GM18868 (cell line): Measurements from ENCODE around the gene CCBE1.
"Not testable (repeated sequence)": the region's sequence is repeated elsewhere in the genome, so short reads cannot be mapped to it uniquely, and the experiment has no call there.

Source experiments
- ATAC-seq: cut with Tn5 transposase; IDR thresholded peaks from one replicate; pipeline ENCODE4 v1.9.1; 2021; ENCODE audit warnings: mild to moderate bottlenecking, moderate library complexity; ENCODE audit not compliant: unreplicated experiment

CCBE1 gene

DNA sequence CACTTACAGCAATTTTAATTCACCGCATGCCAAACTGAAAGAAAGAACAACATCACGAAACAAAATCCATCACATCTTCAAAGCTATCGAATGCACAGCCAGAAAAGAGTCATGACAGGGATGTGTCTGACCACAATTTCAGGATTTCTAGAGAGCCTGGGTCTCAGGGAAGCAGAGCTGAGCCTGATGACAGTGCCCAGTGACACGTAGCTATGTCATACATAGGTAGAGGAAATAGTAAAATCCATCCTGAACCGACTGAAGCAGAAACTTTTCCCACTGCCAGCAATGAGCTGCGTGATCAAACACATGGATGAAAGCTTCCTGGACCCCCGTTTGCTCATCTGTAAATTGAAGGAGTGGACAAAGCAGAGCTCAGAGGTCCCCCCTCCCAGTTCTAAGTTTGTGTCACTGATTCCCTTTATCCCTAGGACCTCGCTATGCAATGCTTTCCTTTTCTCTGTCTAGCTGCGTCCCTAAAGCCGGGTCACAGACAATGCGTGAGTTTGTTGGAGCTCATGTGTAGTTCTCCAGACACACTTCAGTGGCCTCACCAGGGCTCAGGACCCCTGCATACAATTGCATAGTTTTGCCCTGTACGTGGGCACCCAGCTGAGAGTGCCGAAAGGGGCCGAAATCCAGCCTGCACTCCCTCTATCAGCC is 37.6 kb downstream of the CCBE1 start:
- no peak for ATAC-seq

DNA sequence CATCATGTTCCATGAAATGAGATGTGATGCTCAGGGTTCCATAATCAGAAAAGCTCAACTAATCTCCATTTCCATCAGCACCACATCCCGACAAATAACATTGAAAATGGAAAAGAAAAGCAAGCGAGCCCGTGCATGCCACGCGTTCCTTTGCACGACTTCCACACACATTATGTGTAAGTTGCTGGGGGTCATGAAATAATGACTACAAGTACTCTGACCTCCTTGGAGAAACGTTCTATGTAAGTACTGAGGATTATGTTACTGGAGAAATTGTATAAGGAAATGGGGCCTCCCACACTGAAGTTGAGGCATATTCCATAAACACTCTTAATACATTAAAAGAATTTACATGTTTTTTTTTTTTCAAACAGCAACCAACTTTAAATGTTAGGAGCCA is 38.3 kb downstream of the CCBE1 start:
- no peak for ATAC-seq

DNA sequence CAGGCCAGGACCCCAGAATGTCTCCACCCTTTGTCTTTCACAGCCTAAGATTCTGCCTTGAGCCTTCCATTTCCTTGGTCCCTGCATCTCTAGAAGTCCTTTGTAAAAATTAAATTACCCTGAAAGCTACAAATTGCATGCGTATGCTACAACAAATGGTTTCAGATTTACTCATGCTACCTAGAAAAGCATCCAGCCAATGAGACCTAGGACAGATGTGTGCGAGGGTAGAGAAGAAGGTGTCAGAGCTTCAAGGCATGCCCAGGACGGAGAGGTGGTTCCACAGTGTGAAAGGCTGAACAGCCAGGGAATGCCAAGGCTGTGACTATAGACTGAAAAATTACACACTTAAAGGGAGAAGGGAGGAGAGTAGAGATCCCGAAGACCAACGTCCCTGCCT is 40.2 kb downstream of the CCBE1 start:
- ATAC-seq = peak; percentile 75

DNA sequence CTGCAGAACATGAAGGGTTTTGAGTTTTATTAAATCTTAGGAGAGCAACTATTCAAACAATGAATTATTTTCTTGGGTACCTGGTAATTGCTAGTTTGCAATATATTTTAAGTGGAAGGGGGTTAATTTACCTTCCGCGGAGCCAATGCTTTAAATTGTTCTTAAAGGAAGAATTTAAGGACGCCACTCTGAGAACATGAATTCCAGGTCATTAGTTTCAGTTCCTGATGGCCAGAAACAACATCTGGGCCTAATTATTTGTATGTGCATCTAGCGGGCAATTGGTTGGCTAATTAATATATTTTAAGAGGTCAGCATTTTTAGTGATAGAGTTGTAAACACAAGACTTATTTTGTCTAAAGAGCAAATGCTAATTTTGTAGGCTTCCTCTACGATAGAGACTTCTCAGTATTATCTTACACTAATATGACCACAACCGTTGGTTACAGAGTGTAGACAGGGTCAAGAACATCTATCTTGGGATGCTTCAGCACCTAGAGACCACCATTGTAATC is 40.8 kb downstream of the CCBE1 start:
- ATAC-seq = no peak

DNA sequence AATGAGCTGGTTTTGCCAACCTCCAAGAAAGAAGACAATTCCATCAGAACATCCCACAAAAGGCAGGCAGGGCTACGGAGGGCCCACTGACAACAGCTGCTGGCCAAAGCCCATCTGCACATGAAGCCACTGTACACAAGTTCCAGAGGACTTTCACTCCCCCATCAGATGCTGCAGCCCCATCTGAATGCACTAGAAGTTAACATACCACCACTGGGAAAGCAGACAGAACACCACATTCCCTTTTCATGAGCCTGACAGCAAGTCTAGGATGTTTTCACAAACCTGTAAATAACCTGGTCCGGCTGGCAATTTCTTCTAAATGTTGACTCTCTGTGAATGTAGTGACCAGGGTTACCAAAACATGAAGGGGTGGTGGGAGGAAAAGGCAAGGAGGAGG is 41.5 kb downstream of the CCBE1 start:
- ATAC-seq = no peak

DNA sequence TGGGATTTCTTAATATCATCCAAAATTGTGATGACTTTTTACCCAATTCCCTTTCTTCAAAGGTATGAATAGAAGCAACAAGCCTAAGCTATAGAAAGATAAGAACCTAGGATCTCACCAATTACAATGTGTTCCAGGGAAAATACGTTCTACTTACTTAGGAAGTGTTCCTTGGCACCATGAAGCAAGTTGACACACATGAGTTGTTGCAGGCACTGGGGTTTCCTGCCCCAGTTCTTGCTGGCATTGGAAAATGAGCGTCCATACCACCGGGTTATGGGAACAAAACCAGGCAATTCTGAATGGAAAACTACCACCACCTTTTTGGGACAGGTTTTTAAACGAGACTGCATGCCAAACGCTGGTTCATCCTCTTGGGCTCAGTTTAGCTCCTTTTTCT is 46.2 kb downstream of the CCBE1 start:
- ATAC-seq = no peak

- ATAC-seq = no peak
Observed at GRCh38 chr18:59650266-59650820, 46.9 kb downstream of the CCBE1 start.

GRCh38 chr18:59649591-59649990 is 47.6 kb downstream of the CCBE1 start:
- ATAC-seq = no peak

GRCh38 chr18:59648469-59648868 is 48.8 kb downstream of the CCBE1 start:
- not testable (repeated sequence) for ATAC-seq

DNA sequence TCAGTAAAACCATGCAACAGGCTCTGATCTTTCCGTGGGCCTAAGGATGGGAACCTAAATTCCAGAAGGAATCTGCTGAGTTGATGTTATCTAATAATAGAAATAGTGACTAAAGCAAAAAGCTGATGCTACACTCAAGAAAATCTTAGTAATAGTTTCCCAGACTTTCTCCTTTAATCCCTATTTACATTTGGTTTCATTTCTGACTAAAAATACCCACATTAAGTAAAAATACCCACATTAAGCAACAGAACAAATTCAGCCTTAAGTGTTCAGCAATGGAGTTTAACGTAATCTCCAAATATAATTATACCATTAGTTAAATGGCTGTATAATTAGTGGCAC is 50.3 kb downstream of the CCBE1 start:
- ATAC-seq = no peak

DNA sequence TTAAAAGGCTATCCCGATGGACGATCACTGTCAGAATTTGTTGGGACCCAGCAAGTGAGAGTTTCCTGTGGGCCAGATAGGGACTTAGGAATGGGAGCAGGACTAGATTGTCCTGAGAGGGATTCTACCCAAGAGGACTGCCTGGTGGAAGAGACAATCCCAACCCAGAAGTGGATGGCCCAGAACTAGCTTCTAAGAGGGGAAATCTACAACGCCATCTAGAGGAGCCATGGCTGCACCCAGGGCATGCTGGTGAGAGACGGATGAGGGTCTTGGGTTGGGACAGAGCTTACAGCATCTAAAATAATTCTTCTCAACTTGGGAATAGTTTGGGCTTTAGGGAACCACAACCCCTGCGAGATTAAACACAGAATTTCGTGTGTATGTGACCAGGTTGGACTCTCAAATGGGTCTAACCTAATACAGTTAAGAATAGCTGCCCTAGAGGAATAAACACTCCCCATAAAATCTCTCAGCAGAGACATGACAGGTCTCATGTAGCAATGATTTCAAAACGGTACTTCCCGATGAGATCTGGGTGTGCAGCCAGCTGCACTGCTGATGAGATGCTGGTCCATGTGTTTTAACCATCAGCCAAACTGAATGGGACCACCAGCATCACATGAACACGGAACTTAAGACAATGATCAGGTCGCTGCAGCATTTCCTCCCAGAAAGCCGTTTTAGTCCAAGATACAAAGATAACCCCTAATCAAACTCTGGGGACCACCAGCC is 50.8 kb downstream of the CCBE1 start:
- no peak for ATAC-seq

GRCh38 chr18:59643740-59644139 is 53.5 kb downstream of the CCBE1 start:
- no peak for ATAC-seq

GRCh38 chr18:59640721-59641120 is 56.5 kb downstream of the CCBE1 start:
- ATAC-seq = no peak

DNA sequence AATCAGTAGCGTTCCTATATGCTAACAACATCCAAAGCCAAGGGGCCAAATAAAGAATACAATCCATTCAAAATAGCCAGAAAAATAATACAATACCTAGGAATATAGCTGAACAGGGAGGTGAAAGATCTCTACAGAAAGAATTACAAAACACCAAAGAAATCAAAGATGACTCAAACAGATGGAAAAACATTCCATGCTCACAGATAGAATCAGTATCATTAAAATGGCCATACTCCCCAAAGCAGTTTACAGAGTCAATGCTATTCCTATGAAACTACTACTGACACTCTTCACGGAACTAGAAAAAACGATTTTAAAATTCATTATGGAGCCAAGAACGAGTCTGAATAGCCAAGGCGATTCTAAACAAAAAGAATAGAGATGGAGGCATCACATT is 57.4 kb downstream of the CCBE1 start:
- ATAC-seq = no peak

DNA sequence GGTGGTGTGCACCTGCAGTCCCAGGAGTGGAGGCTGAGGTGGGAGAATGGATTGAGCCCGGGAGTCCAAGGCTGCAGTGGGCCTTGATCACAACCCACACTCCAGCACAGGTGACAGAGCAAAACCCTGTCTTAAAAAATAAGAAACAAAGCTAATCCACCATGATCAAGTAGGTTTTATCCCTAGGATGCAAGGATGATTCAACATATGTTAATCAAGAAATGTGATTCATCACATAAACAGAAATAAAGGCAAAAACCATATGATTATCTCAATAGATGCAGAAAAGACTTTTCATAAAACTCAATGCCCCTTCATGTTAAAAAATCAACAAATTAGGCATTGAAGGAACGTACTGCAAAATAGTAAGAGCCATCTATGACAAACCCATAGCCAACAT is 58.1 kb downstream of the CCBE1 start:
- ATAC-seq = no peak

- no peak for ATAC-seq
Observed at GRCh38 chr18:59633961-59634485, 63.2 kb downstream of the CCBE1 start.

DNA sequence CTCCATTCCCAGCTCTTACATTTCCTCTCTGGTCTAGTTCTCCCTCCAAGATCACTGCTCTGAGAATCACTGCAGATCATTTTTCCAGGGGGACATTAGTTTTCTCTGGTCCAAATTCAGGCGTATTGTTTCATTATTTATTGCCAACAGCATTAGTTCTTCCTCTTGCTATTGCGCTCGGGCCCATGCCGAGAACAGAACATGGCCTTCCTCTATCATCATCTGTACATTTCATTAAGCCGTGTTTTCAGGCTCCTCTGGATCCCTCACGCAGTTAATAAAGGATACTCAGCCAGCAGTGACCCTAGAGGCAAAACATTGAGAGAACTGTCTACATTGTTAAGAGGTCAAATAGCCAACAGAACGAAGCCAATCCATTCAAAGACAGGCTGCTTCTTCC is 63.9 kb downstream of the CCBE1 start:
- no peak for ATAC-seq

DNA sequence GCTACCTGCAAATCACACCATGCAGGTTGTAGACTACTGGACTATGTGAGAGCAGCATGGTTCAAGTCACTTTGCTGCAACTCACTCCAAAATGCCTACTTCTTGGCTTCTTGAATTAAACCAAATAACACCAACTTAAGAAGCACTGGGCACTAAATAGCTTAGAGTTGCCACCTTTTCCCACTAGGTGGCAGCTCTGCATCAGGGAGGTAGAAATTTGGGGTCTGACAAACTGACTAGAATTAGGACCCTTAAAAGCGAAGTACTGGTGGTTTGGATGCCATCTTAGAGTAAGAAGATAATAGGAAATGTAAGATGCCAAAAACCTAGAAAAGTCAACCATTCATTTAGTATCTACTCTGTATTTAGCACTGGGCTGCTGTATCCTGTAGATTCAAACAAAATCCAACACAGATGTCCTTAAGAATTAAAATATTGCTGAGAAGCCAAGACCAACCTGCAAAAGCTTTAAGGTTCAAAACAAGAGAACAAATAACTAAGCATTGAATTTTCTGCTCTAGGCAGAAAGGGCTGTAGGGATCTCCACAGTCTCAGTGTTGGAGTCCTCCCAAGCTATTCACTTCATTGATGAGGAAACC is 65.5 kb downstream of the CCBE1 start:
- ATAC-seq = no peak

DNA sequence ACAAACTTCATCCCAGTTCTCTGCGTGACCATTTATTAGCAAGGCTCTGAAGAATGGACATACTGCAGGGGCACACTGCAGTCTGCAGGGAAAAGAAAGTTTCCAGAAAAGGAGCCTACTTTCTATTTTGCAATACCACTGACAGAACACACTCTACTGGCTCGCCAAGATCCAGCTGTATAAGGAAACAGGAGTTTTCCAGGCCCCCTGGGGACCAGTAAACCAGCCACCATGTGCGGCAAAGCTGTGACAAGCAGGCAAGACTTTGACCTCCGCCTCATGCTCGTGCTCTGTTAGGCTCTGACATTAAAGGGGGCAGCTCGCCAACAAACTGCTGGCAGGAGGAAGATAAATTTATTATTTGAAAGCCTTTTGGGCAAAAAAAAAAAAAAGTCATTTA is 67.3 kb downstream of the CCBE1 start:
- no peak for ATAC-seq

DNA sequence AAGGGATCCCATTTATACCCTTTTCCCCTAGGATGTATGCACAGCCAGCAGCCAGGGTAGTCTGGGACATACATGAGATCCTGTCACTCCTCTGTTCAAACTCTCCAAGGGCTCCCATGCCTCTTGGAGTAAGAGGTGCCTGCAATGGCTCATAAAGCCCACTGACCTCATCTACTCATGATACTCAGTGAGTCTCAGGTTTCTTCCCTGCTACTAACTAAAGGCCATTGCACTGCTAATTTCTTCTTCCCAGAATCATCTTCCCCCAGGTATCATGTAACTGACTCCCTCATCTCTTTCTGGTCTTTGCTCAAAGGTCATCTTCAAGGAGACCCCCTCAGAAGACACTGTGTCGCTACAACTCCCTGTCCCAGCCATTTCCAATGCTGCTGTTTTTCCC is 68.2 kb downstream of the CCBE1 start:
- ATAC-seq = no peak

DNA sequence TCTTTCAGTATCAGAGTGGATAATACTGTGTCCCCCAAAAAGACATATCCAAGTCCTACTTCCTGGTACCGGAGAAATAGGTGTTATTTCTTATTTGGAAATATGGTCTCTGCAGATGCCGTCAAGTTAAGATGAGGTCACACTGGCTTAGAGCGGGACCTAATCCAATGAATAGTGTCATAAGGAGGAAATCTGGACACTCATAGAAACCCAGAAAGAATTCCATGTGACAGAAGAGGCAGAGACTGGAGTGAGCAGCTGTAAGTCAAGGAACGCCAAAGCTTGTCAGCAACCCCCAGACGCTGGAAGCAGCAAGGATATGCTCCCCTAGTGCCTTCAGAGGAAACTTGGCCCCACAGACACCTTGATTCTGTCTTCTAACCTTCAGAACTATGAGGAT is 69.8 kb downstream of the CCBE1 start:
- no peak for ATAC-seq

- ATAC-seq = no peak
Observed at GRCh38 chr18:59624369-59624765, 72.9 kb downstream of the CCBE1 start.
